ENCODE results near the gene IZUMO2. TPM values are rescaled to one million over a fixed set of nuclear protein-coding genes. Genes with fewer than 3 reads are reported as not detected.

IZUMO2 gene
- total and polyA plus RNA-seq, 2 donors (not counting 1 experiment from before 2014, with no cell fraction given): not detected

DNA sequence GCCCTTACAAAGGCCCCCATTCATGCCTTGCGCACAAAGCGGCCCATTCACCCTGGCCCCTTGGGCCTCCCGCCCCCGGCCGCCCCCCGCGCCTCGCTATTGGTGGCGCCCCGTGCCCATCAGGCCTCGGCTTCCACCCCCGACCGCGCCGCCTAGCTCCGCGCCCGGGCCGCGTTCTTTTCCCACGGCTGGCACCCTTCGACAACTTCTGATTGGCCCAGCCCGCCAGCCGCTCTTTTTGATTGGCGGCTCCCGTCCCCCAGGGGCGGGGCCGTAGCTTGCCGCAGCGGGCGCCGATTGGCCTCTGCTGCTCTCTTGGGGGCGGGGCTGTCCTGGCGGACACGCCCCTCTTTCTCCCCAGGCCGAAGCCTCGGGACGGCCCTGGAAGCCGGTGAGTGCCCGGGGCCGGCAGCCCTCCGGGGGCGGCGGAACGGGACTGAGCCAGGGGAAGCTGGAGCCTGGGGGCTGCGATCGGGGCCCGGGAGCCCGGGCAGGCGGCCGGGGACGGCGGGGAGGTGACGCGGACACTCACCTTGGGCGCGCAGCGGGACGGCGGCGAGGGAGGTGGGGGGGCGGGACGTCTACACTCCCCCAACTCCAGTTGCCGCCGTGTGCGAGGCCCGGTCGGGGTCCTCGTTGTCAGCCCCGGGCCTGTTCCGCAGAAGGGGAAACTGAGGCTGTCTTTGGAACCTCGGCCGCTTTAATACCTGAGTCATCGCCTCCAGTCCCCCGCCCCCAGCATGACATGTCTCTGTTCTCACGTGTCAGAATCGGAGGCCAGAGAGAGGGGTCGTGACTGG lies 40.4 kb upstream of the IZUMO2 start, which contains the start of gene MYH14:
Gene MYH14 (plus strand): TSS at position 342 of the 800 bp plus-strand sequence. CDS start 6,744 bp downstream, outside the sequence.
- Mint-ChIP-seq H3K4me1 (peaks cover 2% of the 10 kb centered on the region), H3K9me3 (ENCODE audit: insufficient read depth) (no peaks in the 10 kb centered on the region), H3K27ac (no peak within 1 kb of the TSS), H3K27me3 (peaks cover 53% of the 10 kb centered on the region), H3K4me3 (no peak within 1 kb of the TSS)
- DNase-seq (no peak), ATAC-seq (ENCODE audit: low read depth) (no peak)
- POLR2A ChIA-PET: no interaction called here
- H4K20me1 ChIP-seq (ENCODE audit: control insufficient read depth, insufficient read depth, low read length, poor library complexity, severe bottlenecking): no peaks in the 10 kb centered on the region
- no peak within 1 kb of the TSS for H2AFZ ChIP-seq (ENCODE audit: insufficient read depth, low read depth, low read length, poor library complexity, severe bottlenecking)
- TF ChIP-seq, protein P1, sequence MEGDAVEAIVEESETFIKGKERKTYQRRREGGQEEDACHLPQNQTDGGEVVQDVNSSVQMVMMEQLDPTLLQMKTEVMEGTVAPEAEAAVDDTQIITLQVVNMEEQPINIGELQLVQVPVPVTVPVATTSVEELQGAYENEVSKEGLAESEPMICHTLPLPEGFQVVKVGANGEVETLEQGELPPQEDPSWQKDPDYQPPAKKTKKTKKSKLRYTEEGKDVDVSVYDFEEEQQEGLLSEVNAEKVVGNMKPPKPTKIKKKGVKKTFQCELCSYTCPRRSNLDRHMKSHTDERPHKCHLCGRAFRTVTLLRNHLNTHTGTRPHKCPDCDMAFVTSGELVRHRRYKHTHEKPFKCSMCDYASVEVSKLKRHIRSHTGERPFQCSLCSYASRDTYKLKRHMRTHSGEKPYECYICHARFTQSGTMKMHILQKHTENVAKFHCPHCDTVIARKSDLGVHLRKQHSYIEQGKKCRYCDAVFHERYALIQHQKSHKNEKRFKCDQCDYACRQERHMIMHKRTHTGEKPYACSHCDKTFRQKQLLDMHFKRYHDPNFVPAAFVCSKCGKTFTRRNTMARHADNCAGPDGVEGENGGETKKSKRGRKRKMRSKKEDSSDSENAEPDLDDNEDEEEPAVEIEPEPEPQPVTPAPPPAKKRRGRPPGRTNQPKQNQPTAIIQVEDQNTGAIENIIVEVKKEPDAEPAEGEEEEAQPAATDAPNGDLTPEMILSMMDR (IDR thresholded peaks at IDR 0.05): no peak
- peak within 1 kb of the TSS in 1 of 5 experiments; percentile 19 for H3K4me3 ChIP-seq (ENCODE audit: control extremely low read depth in 1 of 5, extremely low read depth in 1 of 5, insufficient read depth in 1 of 5, low read depth in 2 of 5, low read length in 4 of 5)
- H3K27ac ChIP-seq (ENCODE audit: low read length in 2 of 2): no peak within 1 kb of the TSS
- no peaks in the 10 kb centered on the region for H3K36me3 ChIP-seq (replicated peaks in 1 of 2; ENCODE audit: control extremely low read depth in 1 of 2, control insufficient read depth in 1 of 2, extremely low read depth in 1 of 2, insufficient read depth in 2 of 2, low read length in 1 of 2)
- intact Hi-C loops (cut with micrococcal nuclease): no loop called here
- no peaks in the 10 kb centered on the region for H3K79me2 ChIP-seq (ENCODE audit: control insufficient read depth, insufficient read depth, low read length)
- CTCF ChIA-PET: no interaction called here
- peaks cover 2 to 20% of the 10 kb centered on the region in 2 donors for H3K4me1 ChIP-seq (ENCODE audit: control insufficient read depth in 2 of 2, insufficient read depth in 2 of 2, low read length in 2 of 2)
- WGBS (ENCODE audit: insufficient coverage): 13% methylated on average over 73 of the region's 78 CpGs
- peaks cover 0 to 72% (median 24%) of the 10 kb centered on the region in 4 experiments for H3K27me3 ChIP-seq (replicated peaks in 1 of 4; ENCODE audit: control extremely low read depth in 1 of 4, control insufficient read depth in 3 of 4, insufficient read depth in 4 of 4, low read length in 3 of 4)
- peaks cover 0 to 32% (median 0%) of the 10 kb centered on the region in 3 donors for H3K9me3 ChIP-seq (ENCODE audit: control extremely low read depth in 1 of 3, control insufficient read depth in 2 of 3, insufficient read depth in 1 of 3, low read length in 2 of 3)
- no peak within 1 kb of the TSS for H3K9ac ChIP-seq (ENCODE audit: low read length)
- H3K4me2 ChIP-seq (replicated peaks; ENCODE audit: low read depth, low read length, poor library complexity, severe bottlenecking): peak within 1 kb of the TSS; percentile 65

- no peaks in the 10 kb centered on the region for H3K79me2 ChIP-seq (ENCODE audit: control insufficient read depth, insufficient read depth, low read length)
- no peak overlapping the region for H3K27ac Mint-ChIP-seq
- no peak overlapping the region for H3K4me3 Mint-ChIP-seq
- ChIA-PET CTCF (no interaction called here), POLR2A (no interaction called here)
- no peak overlapping the region for H2AFZ ChIP-seq (ENCODE audit: insufficient read depth, low read depth, low read length, poor library complexity, severe bottlenecking)
- no peak overlapping the region for H3K9ac ChIP-seq (ENCODE audit: low read length)
- H3K9me3 Mint-ChIP-seq (ENCODE audit: insufficient read depth): no peaks in the 10 kb centered on the region
- H3K9me3 ChIP-seq (ENCODE audit: control extremely low read depth in 1 of 3, control insufficient read depth in 2 of 3, insufficient read depth in 1 of 3, low read length in 2 of 3): peaks cover 0 to 32% (median 0%) of the 10 kb centered on the region in 3 donors
- H3K4me1 ChIP-seq (ENCODE audit: control insufficient read depth in 2 of 2, insufficient read depth in 2 of 2, low read length in 2 of 2): peaks cover 2 to 20% of the 10 kb centered on the region in 2 donors
- peaks cover 52% of the 10 kb centered on the region for H3K27me3 Mint-ChIP-seq
- no peak for ATAC-seq (ENCODE audit: low read depth)
- peak overlapping the region; percentile 65 for H3K4me2 ChIP-seq (replicated peaks; ENCODE audit: low read depth, low read length, poor library complexity, severe bottlenecking)
- H3K27me3 ChIP-seq (replicated peaks in 1 of 4; ENCODE audit: control extremely low read depth in 1 of 4, control insufficient read depth in 3 of 4, insufficient read depth in 4 of 4, low read length in 3 of 4): peaks cover 0 to 72% (median 24%) of the 10 kb centered on the region in 4 experiments
- no peak for TF ChIP-seq EZH2 (IDR thresholded peaks at IDR 0.05; ENCODE audit: borderline replicate concordance, insufficient read depth, low read depth, low read length, poor library complexity, severe bottlenecking)
- TF ChIP-seq, protein P1 (IDR thresholded peaks at IDR 0.05): no peak
- intact Hi-C loops (cut with micrococcal nuclease): no loop called here
- H3K4me3 ChIP-seq (ENCODE audit: control extremely low read depth in 1 of 5, extremely low read depth in 1 of 5, insufficient read depth in 1 of 5, low read depth in 2 of 5, low read length in 4 of 5): no peak overlapping the region
- 26% methylated on average over 18 of the region's 18 CpGs for WGBS (ENCODE audit: insufficient coverage)
- no peak for DNase-seq
- H3K4me1 Mint-ChIP-seq: peaks cover 2% of the 10 kb centered on the region
- no peak overlapping the region for H3K27ac ChIP-seq (ENCODE audit: low read length in 2 of 2)
- no peaks in the 10 kb centered on the region for H4K20me1 ChIP-seq (ENCODE audit: control insufficient read depth, insufficient read depth, low read length, poor library complexity, severe bottlenecking)
- H3K36me3 ChIP-seq (replicated peaks in 1 of 2; ENCODE audit: control extremely low read depth in 1 of 2, control insufficient read depth in 1 of 2, extremely low read depth in 1 of 2, insufficient read depth in 2 of 2, low read length in 1 of 2): no peaks in the 10 kb centered on the region
Observed at GRCh38 chr19:50202962-50203280, 39.8 kb upstream of the IZUMO2 start.
